CD4-positive, alpha-beta T cell treated with Interleukin-15 for 1 hour (primary cell): ENCODE data around the gene PTPRR.

Source experiments
- DNase-seq: peaks from one replicate; pipeline ENCODE4 v3.0.0-alpha.2; 2020

The PTPRR gene

DNA sequence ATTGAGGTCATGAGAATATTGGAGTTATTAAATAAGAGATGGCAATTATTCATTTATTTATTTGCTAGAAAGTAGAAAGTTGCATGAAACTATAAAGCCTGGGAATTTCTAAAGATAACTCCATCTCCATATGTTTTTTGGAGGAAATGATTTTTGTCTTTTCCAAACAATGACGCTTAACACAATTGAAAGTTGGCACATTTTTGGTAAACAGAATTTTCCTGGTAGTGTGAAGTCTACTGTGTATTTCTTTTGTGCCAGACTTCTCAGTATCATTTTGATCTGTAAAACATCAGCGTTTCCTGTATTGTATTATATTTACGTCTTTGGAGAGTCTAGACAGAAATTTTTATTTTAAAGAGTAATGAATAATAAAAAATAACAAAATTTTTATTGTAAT lies 249.6 kb downstream of the PTPRR start:
- DNase-seq: no peak

DNA sequence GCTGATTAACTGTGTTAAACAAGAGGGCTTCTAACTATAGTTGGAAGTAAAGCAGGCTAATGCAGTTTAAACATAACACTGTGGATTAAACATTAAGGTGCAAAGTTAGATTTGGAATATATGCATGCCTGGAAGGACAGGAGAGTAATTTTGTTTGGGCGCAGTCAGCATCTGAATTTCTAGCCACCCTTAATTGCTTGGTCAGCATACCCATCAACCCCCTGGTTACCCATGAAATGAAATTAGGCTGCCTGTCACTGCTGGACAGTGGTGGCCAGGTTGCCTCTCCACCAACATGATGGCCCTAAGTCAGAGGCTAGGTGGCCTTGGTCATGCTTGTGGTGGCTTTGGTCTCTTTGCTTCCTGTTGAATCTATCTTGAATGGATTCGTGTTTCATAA lies 253.3 kb downstream of the PTPRR start:
- no peak for DNase-seq

DNA sequence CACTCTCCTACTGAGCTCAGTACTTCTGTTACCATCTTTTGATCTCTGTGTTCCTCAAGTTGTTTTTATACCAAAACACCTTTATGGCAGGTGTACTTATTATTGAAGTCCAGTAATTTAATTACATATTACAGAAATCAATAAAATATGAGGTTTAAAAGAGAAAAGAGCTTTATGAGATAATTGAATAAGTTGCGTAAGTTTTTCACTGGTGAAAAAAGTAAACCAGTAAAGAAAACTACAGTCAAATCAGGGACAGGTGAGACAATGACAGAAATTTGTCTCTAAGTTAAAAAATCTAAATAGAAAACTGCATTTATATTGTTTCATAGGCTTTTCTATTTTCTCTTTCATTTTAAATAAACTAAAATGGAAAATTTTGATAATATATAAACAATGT lies 254.2 kb downstream of the PTPRR start:
- DNase-seq: no peak

DNA sequence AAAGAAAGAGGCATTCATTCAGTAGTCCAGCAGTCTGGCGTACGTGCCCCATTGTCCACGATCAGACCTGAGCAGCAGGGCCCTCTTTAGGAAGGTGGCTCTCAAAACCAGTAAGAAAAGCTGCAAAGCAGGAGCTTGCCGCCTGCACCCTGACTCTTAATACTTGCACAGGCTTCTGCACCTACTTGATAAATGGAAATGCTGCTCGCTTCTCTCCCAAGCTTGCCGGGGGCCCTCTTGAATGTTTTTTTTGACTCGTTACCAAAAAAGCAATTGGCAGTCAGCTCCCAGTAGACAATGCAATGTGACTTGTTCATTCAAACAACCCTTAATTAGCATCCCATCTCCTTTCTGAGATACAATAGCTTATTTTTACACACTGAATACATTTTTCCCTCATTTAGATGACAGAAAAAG lies 256.1 kb downstream of the PTPRR start:
- no peak for DNase-seq

DNA sequence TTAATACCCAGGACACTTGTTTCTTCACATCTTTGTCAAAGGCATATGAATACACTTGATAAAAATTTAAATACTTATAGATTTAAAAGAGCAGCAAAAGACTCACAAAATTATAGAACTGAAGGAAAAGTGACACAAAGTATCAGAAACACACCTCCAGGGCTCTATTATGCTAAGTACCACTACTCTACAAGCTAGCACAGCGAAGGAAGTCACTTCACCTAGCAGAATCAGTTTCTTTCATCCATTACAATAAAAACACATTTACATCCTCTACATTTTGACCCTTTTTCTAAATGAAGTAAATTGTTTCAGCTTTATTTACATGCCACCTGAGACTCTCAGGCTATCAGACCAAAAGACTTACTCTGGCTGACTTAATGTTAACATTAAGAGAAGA lies 256.7 kb downstream of the PTPRR start:
- no peak for DNase-seq

DNA sequence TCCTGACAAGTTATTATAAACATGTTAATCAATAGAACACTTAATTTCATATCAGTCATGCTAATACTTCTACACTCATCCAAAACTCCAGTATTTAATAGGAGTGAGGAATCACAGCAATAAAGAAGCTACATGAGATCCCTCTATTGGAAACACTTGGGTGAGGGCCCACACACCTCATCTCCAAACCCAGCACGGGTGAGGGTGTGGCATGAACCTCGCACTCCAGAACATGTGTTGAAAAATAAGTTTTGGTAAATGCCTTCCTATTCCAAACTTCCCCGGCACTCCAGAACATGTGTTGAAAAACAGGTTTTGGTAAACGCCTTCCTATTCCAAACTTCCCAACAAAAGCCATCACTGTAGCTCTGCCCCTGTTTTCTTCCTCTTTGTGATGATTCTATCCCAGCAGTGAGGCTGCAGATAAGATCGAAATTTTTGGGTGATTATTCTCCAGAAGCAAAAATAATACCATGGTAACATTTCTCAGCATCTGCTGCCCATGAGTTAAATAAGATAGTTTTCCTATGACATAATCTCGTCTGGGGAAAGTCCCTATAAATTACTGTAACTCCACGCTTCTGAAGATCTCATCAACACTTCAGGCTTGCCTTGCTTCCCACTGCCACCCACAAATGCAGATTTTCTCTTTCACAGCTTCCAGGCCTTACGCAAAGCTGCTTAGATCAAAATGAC lies 258.9 kb downstream of the PTPRR start:
- DNase-seq: no peak

DNA sequence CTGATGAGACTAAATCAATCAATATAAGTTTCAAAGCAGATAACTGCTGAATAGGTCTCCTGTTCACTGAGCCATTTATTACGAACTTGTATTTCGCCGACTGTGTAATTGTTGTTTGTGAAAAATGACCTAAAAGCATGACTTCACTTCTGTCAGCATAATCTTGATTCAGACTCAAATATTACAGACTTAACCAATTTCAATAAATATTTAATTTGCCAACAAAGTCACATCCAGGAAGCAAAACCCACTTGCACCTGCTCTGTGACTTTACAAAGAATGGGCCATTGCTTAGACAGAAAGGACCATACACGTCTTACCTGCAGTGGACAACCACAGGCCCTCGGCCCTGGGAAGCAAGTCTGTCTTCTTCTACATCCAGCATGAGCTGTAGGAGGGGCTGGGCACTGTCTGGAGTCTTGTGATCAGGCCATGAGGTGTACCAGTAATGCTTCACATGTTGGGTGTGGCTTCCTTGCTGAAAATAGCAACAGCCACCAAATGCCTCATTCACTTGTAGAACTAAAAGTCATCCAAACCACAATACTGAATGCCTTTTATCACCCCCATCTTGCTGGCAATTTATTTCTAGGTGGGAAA lies 259.8 kb downstream of the PTPRR start:
- DNase-seq: peak; percentile 20

DNA sequence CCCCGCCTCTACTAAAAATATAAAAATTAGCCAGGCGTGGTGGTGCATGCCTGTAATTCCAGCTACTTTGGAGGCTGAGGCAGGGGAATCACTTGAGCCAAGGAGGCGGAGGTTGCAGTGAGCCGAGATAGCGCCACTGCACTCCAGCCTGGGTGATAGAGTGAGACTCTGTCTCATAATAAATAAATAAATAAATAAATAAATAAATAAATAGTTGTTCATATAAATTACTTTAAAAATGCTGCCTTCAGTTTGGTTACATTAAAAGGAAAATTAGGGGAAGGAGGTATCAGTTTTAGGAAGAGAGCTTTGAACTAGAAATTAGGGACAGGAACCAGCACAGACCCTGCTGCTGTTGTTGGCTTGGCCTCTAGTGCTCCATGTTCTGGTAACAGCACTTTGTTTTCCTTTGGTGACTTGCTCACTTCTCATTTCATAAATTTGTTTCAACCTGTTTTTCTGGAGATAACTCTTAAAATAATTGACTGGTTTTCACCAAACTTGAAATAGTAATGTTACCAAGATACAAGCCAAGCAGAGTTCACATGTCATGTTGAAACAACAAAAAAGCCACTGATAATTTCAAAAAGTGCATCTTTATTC lies 260.4 kb downstream of the PTPRR start:
- no peak for DNase-seq

DNA sequence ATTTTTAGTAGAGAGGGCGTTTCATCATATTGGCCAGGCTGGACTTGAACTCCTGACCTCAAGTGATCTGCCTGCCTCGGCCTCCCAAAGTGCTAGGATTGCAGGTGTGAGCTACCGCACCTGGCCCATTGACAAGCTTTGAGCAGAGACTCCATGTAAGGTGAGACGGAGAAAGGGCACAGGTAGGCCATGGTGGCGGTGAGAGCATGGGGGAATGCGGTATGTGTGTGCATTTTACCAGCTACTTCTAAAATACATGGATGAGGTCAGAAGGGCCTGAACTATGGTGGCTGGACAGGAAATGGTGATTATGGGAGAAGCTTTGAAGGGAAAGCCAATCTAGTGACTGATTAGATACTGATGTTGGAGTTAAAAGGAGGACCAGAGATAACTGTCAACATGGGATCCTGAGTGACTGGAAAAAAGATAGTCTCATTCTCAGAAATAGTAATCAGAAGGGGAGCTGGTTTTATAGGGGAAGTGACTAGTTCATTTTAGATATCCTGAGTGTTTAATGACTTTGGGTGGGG lies 261.4 kb downstream of the PTPRR start:
- no peak for DNase-seq

DNA sequence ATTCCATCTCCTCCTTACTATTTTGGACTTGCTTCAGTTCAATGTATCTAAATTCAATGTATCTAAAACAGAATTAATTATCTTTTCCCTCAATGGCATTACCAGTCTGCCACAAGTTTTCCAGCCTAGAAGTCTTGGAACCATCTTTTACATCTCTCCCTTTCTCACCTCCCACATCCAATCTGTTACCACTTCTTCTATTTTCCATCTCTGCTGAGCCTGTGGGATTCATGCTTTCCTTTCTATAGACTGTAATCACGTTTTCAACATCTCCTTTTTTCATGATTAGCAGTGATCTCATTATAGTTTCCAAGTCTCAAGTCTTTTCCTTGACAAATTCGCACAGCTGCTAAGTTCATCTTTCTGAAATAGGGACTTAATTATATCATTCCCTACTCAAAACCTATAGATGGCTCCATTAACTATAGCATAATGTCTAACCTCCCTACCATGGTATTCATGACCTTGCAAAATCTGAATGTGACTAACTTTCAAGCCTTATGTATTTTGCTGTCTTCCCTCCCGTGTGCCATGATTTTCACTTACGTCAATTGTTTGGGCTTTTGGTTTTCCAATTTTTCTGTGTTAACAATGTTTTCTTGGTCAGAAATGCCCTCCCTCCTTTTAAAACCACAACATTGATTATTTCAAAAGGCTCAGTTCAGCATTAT lies 262.8 kb downstream of the PTPRR start:
- no peak for DNase-seq

DNA sequence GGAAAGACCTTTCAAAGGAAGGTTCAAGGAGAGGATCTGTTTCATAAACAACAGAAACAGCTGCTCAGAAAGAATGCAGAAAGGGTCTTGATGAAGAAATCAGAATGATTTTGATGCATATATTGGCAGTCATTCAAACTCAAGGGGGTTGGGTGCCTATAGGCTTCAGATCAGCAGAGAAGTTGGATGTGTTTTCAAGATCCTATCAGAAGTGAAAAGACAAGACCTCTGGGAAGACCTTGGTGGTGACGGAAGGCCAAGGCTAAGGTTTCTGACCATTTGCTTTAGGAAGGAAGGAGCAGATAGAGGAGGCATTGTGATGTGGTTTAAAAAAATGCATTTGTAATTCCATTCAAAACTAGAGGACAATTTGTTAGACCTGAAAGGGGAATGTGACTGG lies 268.1 kb downstream of the PTPRR start:
- DNase-seq: no peak

DNA sequence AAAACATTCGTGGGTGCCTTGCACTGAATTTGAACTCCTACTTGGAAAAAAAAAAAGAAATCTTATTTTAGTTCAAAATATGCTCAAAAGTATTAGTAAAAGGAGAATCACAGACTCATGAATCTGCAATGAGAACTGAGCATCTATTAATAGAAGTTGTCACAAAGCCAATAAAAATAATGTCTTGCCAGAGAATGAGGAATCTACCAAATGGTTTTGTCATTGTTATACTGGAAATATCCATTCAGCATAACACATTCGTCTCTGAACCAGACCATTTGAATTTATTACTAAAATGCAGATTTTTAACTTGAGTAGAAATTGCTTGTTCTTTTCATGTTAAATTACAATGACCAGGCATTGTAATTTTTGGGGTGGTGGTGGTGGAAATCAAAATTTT lies 271.7 kb downstream of the PTPRR start:
- DNase-seq: no peak

DNA sequence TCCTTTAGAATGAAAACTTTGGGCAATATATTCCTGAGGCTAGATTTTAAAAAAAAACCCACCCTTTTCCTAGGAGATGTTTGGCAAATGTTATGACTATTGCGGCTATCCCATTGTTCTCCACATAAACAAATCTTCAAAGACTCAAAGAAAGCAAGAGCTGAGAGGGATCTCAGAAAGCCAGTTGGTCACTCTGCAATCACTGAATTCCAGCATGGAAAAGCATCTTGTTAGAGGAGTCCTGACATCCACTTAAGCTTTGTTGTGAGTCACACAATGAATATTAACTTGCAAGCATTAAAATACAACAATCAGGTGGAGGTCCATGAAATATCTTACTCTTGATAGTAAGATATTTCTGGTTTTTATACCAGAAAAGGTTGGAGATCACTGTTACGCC lies 272.3 kb downstream of the PTPRR start:
- no peak for DNase-seq

DNA sequence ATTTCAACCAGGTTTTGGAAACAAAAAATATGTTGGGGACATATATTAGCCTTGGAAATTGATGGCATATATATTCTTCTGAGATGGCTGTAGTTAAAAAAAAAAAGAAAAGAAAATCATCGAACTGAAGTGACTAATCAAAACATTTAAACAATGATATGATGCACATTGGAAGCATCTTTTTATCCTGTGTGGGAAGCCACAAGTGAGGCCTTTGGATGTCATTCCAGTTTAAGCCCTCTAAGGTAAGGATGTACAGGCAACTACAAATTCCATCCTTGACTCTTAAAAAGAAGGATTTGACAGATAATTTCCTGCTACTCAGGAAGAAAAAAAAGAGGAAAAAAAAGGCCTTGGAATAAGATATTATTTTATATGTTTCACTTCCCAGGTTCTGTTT lies 273.7 kb downstream of the PTPRR start:
- no peak for DNase-seq

DNA sequence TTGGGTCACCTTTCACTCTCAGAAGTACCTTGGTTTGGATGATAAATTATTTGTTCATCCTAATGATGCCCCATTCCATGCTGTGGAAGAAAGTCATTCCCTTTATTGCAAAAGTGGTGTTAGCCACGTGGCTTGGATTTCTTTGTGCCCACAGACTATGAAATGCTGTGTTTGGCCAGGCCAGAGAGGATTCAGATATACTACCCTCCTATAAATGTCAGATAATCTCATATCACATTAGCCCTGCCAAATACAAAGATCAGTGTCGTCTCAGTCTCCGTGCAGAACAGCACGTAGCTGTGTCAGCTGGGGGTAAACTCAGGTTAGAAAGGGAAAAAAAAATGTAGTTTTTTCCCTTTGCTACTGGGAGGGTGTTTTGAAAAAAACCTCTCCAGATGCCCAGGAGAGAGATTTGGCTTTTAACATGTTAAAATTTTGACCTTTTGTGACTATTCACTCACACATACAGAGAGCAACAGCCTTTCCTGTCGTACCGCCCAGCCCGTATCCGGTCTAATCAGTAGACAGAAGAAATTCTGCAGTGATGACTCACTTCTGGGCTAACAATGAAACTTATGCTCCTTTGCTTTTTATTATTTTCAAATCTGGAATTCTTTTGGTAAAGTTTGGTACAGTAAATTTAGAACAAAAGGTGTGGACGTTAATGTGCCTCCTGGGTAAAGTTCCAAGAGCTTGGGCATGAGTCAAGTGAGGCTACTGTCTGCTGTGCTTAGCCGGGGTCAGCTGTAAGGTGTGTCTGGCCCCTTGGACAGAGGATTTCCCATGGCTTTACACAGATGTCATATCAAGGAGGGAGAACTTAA lies 274.8 kb downstream of the PTPRR start:
- no peak for DNase-seq

DNA sequence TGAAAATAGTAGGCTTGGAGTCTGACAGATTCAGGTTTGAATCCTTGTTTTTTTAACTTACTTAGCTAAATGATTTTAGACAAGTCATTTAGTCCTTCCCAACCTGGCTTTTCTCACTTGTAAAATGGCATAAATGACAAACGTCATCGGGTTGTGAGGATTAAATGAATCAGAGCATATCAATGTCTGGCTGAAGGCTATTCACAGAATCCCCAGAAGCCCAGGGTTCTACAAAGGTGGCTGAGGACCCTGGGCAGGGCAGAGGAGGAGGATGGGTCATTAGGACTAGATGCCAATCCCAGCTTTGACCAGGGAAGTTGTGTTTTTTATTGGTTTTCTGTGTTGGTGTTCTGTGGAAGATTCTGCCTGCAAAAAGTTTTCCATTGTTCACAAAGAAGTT lies 275.7 kb downstream of the PTPRR start:
- no peak for DNase-seq

DNA sequence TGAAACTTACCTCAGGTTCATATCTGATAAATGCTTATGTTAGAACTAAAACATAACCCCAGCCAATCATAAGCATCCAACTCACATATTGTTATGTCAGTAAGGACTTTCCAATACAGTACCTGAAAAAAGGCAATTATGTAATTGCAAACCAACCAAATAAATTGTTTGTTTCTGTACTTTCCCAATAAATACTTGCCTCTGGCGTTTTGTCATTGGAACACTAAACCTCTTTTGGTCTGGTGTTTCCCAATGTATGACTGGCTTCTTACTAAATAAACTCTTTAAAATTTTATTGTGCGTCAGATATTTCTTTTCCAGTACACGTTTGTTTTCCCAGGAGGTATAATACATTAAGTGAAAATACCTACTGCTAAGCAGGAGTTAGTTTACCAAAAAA lies 276.6 kb downstream of the PTPRR start:
- no peak for DNase-seq

DNA sequence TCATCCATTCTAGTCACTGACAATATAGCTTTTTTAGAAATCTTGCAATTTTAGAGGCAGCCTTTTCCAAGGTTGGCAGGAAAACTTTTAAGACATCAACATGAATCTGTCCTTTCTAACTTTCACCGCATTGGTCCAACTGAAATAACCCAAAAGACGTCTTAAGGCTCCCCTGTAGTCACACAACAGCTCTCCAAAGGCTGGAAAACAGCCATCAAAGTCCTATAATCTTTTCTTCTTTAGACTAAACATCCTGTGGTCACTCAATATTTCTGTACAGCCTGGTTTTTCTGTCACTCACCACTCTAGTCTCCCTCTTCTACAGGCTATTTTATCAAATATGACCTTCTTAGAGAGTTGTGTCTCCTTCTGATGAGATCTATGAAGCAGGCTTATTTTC lies 278.8 kb downstream of the PTPRR start:
- no peak for DNase-seq

DNA sequence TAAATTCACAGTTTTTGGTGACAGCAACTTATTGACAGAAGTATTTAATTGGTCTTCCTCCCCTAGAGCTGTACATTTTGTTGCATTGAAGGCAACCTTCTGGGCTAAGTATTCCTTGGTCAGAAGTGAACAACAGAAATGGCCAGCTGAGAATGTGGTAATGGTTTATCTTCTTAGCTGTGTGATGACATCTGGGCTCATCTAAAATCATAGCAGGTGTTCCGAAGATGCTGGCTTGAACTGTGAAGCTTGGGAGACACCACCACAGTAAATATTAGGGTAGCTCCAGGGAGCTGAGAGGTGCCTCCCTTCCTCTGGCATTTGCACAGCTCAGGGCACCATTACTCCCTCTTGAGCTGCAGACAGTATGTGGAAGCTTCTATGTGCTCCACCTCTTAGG lies 279.6 kb downstream of the PTPRR start:
- DNase-seq: no peak

DNA sequence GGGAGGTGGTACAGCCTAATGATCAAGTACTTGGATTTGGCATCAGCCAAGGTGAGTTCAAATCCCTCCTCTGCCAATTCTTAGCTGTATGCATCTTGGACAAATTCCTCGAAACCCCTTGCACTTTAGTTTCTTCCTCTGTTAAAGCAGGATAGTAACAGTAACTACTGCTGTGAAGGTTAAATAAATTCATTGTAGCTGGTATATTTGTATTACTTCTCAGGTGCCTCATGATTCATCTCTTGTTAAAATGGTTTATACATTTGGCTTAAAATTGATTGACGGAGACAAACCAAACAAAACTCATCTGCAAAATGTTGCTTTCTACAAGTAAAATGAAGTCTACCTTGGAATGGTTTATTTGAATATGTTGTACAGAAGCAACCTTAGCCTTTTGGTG lies 281.0 kb downstream of the PTPRR start:
- DNase-seq: no peak

DNA sequence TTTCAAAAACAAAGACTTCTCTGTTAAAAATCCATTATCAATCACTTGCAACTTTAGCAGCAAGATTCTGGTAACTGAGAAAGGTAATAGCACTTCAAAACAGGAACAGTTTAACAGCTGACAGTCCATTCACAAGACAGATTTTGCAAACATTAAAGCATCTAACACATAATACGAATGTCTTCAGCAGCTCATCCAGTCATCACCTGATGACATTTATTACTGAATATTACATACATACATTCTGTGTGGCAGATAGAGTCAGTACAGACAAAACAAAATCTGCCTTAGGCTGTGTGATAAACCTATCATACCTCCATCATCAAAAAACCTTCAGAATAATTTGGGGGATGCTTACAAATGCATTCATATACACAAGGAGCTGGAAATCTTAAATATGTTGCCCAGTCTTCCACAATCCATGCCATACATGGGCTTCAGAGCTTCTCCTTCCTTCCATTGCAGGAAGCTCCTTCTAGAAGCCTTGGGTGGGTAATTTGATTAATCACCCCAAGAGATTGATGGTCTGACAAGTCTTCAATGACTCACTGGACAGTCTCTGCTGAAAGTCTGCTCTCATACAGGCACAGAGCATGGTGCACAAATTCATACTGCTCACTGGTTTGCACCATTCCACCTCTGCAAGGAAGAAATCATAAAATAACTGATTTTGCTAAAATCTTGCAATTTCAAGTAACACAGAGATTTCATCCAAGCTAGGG lies 281.7 kb downstream of the PTPRR start:
- DNase-seq: no peak
